HG03135 (cell line): ENCODE results near the gene AIP.

Source experiments
- ATAC-seq: cut with Tn5 transposase; IDR thresholded peaks from one replicate; pipeline ENCODE4 v1.9.1; 2021; ENCODE audit warnings: mild to moderate bottlenecking, moderate library complexity; ENCODE audit not compliant: unreplicated experiment

AIP gene

DNA sequence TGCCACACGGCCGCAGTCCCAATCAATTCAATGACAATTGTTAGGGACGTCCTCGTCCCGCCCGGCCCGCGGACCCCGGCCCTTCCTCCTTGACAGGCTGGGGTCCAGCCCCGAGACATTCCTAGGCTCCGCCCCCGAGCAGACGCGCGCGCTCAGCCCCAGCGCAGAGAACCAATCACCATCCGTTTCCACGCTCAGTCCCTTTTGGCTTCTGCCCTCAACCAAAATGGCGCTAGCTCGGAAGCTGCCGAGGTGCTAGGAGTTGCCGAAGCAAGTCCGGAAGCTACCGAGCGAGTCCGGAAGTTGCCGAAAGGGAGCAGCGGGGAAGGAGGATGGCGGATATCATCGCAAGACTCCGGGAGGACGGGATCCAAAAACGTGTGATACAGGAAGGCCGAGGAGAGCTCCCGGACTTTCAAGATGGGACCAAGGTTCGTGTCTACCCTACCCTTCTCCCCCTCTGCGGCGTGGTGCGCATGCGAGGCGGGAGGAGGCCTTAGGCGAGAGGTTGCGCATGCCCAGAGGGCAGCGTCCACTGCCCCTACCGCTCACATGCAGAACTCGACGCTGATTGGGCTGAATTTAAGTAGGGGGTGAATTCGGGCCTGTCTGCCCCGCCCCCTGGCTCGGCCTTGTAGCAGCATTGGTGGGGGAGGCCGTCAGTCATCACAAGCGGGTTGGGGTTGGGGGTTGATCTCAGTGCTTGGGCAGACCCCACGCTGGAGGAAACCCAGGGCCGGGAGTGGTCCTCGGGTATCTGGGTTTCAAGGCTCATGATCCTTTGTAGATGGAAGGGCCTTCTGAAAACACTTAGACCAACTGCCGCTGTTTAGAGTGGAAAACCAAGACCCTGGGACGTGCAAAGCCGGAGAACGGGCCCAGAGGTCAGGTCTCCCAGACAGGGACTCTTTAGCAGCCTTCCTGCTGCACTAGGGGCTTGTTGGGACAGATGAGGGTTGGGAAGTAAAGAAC, at the start of gene AIP:
AIP (plus strand) TSS at position 200 of the 972 bp plus-strand sequence; CDS start at position 333, 133 bp downstream.
- peak; percentile 72 for ATAC-seq

DNA sequence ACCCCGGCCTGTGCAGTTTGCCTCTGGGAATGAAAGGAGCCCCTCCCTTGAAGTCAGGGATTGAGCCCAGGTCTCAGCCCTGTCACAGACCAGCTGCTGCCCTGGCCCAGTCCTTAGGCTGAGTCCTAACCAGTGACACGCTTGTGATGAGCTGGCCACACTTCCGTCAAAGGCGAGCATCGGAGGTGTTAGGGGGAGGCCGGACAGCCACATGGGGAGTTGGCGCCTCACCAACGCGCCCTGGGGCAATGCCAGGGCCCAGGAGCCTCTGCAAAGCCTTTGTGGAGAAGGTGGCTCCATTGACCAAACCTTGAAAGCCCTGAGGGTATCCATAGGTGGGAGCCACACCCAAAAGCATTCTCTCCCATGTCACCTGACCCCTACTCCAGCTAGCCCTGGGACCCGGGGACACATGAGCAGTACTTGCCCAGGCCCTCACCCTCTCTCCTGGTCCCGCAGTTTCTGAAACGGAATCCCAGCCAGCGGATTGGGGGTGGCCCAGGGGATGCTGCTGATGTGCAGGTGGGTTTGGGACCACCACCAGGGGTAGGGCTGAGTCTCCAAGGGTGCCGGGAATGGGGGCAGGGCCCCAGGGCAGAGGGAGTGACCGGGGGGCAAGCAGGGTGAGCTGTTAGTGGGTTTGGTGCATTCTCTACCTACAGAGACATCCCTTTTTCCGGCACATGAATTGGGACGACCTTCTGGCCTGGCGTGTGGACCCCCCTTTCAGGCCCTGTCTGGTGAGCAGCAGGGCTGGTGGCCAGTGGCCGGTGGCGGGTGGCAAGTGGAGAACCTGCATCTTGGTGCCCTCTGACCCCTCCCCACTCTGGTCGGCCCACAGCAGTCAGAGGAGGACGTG, 49.1 kb upstream of the AIP start:
- ATAC-seq = no peak

DNA sequence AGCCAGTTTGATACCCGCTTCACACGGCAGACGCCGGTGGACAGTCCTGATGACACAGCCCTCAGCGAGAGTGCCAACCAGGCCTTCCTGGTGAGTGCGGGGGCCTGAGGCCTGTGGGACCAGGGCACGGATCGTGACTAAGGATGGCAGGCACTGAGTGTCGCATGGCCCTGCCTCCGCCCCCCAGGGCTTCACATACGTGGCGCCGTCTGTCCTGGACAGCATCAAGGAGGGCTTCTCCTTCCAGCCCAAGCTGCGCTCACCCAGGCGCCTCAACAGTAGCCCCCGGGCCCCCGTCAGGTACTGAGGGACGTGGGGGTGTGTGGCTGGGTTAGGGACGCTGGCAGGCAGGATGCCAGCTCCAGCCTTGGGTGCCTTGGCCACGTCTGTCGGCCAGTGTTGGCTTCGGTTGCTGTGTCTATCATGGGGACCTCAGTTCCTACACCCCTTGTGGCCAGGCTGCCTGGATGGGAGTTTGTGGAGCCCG, 48.4 kb upstream of the AIP start:
- no peak for ATAC-seq

DNA sequence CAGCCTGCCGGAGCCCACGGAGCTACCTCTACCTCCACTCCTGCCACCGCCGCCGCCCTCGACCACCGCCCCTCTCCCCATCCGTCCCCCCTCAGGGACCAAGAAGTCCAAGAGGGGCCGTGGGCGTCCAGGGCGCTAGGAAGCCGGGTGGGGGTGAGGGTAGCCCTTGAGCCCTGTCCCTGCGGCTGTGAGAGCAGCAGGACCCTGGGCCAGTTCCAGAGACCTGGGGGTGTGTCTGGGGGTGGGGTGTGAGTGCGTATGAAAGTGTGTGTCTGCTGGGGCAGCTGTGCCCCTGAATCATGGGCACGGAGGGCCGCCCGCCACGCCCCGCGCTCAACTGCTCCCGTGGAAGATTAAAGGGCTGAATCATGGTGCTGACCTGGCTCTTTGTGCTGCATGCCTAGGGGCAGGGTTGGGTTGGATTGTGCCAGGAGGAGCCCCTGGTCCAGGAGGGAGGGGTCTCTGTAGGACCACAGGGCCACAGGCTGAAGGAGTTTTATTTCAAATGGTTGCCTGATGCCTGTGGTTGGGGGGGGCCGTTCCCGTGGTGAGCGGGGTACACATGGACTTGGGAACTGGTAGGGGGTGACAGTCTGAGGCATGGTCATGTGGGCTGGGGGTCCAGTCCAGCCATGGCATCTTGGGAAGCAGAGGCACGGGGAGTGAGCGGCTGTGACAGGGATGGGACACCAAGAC, 47.6 kb upstream of the AIP start:
- ATAC-seq = no peak

DNA sequence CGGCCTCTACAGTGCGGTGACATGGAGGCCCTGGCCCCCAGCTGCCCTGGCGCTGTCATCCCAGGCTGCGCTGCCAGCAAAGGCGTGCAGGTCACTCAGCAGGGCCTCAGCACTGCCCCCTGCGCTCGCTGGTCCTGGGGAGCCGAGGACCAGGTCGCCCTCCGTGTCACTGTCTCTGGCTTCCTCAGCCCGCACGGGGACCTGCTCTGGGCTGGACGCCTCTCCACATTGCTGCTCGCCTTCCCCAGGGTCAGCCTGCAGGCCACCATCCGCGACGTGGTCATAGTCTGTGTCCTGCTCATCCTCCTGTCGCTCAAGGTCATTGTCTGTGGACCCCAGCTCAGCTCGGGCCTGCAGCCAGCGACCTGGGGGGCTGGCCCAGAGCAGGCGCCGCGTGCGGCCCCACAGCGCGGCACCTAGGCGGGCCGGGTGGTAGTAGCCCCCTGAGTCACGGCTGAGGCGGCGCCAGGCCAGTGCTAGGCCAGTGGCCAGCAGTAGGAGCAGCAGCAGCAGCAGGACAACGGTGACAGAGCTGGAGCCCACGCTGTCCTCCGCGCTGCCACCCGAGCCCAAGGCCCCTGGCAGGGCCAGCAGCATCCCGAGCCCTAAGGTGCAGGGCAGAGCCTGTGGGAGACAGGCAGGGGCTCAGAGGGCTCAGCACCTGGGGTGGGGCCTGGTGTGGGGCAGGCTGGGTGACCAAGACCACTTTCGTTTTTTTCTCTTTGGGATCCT, 46.9 kb upstream of the AIP start:
- no peak for ATAC-seq

DNA sequence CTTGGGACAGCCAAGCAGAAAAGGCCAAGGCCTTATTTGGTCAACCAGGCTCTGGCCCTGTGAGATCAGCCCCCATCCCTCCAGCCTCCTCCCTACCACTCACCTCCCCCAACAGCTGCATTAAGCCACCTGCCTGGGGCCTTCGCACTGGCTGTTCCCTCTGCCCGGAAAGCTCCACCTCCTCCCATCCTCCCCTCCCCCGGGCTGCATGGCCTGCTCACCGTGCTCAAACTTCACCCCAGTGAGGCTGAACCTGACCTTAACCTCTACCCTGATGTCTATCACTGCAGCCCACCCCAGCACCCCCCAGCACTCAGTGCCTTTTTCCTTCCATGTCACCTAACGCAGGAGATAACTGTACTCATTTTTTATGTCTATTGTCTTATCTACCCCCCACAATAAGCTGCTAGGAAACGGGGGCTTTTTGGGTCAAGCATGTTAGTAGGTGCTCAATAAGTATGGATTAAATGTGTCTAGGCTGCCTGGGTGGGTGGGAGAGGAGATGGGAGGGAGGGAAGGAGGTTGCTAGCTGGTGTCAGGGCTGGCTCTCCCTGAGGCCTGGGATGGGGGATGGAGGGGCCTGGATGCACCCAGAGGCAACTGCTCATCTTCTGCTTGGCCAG, 46.3 kb upstream of the AIP start:
- peak; percentile 38 for ATAC-seq

DNA sequence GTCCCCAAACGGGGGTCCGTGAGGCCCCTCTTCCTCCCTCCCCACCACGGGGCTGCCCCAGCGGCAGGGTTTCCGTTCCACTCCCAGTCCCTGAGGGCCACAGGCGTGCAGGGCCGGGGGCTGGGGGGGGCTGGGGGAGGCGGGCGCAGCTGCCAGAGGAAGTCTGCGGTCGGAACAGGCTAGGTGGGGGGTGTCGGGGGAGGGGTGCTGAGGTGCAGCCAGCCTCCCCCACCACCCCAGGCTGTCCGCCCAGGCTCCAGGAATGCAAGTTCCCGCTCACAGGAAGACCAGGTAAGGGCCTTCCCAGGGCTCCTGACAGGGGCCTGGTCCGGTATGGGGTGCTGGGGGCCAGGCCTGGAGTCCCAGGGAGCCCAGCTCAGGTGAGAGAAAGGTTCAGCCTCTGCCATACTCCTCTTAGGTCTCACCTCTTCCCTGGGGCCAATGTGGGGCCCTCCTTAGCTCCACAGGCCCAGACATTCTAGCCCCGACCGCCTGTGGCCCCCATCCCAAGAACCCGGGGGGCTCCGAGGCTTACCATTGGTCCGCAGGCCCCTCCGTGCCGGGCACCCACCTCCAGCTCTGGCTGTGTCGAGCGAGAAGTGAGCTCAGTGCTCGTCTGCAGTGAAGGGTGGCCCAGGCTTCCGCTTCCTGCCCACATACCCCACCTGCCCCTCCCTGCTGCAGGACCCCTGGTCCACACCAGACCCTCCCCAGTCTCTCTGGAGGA, 45.6 kb upstream of the AIP start, which contains the start of gene PTPRCAP:
PTPRCAP (minus strand) TSS at position 601 of the 727 bp plus-strand sequence; CDS start at position 538, 63 bp downstream.
- no peak for ATAC-seq

DNA sequence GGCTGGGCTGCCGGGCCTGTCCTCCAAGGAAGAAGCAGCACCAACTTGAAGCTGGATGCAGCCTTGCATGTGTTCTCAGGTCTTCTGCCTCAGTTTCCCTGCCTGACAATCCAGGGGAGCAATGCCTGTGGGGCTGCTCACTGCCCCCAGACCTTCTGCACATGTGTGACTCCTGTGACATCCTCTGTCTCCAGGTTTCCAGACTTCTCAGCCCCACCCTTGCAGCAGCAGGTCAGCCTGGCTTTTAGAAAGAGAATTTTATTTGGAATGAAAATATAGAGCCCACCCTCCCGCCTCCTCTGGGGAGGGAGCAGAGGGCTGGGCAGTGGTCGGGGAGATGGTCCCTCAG, 45.0 kb upstream of the AIP start:
- ATAC-seq = no peak

DNA sequence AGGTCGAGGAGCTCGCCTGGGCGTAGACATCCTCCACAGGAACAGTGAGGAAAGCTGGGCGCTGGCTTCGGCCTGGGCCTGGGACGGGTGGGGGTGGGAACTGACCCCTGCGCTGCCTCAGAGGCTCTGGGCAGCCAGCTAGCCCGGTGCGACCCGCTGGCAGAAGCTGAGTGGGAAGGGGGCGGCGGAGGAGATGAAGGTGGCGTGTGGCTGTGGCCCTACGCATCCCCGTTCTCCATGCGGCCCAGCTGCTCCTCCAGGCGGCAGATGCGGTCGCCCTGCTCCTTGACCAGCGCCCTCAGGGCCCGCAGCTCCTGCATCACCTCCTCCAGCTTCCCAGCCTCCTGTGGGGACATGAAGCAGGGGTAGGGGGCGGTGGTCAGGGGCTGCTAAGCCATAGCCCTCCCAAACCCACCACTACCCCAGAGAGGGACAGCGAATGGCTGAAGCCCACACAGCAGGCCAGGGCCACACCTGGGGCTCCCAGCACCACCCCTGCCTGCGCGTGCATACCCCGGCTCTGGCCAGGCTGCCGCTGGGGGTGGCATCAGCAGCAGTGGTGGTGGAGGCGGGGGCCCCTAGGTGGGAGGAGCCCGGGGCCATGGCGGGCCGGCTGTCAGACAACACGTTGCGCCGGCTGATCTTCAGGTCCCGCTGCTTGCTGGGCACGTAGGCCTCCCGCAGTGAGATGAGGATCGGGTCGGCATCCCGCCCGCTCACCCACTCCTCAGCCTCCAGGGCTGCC, 44.5 kb upstream of the AIP start:
- no peak for ATAC-seq

DNA sequence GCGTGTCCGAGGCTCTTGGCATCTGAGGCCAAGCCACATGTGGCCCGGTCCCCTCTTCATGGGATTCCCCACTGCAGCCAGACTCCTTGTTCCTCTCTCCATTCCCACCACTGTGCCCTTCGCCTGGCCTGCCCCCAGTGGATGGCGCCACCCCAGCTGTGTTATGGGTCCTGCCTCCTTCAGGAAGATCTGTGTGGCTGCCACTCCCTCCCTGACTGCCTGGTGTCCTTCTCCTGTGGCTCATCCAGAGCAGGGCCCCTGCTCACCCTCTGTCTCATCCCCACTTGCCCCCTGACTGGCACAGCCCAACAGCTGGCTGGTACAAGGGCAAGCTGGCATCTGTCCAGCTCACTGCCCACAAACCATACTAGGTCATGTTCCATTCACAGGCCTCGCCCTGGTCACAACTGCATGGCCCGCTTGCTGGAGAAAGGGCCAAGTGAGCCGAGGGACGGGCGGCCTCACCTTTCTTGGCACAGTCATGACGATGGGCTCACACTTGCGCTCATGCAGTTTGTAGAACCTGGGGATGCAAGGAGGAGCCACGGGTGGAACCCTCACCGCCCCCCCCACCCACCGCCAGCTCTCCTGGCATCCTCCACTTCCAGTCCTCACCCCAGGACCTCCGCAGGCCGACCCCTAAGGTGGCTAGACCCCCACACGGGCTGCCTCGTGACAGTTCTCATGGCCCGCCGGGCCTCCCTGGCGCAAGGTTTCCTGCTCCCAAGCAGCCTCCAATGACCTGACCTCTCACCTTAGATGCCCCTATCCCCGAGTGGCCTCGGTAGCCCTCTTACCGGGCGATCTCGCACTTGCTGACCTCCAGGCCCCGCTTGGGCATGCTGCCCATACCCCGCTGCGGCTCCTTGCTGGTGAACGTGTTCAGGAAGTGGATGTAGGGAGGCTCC, 43.3 kb upstream of the AIP start:
- ATAC-seq = no peak

DNA sequence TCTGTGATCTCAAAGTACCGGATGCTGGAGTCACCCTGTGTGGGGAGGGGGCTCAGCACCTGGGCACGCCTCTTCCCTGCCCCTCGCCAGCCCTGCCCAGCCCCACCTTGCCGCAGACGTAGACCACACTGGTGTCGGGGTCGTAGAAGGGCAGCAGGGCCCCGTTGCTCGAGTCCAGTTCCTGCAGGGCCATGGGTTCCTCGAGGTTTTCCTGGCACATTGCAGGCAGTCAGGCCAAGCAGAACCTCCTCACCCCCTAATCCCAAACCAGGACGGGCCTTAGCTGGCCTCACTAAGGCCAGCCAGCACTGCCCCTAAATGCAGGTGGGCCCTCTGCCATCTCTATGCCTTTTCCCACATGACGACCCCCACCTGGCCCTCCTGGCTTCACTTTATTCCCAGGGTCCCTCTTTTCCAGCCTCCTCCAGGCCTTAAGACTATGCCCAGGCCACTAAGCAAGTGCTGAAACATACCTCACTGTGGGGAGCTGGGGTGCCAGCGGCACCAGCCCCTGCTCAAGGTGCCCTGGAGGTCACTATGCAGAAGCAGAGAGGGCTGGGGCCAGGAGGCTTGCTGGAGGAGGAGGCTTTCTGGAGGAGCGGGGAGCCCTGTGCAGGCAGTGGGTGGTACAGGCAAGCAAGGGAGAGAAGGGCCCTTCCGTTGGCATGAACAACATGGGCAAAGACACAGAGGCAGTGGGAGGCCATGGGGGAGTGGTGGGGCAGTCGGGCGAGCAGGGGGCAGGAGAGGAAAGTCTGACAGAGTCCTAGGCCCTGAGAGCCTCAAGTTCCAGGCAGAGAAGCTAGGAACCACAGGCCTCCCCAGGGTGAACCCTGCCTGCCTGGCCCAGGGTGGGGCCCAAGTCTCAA, 42.4 kb upstream of the AIP start:
- no peak for ATAC-seq

DNA sequence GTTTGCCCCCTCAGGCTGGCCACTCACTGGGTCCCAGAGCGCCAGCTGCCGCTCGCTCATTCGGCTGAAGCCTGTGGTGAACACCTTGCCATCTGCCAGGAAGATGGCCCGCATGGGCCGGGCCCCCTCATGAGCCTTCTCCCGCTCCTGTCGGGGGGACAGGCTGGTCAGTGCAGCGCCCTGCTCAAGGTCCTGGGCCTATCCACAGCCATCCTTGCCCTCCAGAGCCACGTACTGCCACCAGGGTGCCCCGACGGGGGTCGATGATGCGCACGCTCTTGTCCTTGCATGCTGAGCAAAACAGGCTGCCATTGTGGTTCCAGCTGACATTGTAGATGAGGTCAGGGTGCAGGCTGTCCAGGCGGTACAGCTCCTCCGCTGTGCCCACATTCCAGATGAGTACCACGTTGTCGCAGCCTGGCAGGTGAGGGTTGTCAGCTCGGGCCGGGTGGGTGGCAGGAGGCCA, 41.7 kb upstream of the AIP start:
- no peak for ATAC-seq

DNA sequence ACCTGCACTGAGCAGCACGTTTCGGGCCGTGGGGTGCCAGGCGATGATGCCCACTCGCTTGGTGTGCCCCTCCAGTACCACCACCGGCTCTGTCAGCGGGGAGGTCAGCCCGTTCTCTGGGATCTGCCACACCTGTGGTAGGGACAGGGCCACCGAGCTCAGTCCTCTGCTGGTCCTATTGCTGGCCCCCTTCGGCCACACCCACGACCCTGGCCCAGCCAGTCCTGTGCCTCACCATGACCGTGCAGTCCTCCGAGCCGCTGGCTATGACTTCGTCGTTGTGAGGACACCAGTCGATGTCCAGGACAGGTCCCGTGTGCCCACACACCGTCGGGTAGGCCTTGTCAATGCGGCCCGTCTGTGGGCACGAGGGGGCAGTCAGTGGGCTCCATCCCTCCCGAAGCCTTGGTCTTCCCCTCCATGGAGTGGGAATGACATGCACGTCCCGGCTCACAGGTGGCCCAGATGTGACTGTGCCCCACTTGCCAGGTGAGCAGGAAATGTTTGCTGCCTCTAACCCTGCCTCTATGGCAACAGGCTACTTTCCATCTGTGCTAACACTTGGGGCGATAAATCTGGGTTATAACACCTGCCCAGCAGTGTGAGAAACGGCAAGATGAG, 41.0 kb upstream of the AIP start:
- no peak for ATAC-seq

DNA sequence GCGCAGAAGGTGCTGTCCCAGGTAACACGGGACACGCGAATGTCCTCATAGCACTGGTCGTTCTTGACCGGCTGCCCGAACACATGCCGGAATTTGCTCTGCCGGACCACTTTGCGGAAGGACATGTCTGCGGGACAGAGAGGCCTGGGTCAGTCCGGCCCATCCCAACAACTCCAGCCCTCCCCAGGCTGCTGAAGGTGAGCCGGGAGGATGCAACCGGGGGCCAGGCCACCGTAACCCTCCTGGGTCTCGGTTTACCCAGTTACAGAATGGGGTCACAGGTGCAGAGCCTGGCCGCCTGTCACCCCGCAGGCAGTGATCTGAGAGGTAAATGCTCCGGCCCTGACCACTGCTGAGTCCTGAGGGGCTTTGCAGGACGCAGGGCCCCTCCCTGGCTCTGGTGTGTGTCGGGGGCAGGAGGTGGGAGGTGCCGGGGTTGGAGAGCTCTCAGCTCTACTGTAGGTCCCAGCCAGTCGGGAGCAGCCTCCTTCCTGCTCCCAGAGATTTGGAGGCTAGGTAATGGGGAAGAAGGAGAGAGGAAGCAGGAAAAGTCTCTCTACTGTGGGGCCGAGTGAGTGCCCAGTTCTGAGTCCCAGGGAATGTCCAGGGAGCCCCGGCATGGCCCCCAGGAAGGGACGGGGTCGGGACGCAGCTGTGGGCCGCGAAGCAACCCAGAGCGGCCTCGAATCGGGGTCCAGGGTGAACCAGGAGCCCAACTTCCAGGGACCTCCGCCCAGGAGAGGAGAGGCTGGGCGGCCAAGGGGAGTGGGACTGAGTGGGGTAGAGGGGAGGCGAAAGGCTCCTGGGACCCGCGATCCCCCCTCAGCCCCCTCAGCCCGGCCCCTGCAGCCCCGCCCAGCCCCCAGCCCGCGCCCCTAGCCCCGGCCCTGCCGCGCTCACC, 40.1 kb upstream of the AIP start:
- no peak for ATAC-seq

DNA sequence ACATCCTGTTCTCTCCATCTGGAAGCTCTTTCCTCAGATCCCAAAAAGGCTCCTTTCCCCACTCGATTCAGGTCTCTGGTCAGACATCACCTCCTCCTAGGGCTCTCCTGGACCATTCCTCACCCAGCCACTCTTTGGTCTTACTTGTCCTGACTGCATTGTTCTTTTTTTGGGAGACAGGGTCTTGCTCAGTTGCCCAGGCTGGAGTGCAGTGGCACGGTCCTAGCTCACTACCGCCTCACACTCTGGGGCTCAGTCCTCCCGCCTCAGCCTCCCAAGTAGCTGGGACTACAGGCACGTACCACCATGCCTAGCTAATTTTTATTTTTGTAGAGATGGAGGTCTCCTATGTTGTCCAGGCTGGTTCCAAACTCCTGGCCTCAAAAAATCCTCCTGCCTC, 37.3 kb upstream of the AIP start:
- no peak for ATAC-seq
